ENCODE measurements around the gene ADGRG6.

Gene ADGRG6

GRCh38 chr6:142386657-142387056 is 84.8 kb downstream of the ADGRG6 start:
- in situ Hi-C loops (cut with MboI; ENCODE audit: low sequenced_read_pairs) = no loop called here
- Histone ChIP-seq H3K36me3 (replicated peaks) (no peaks in the 10 kb centered on the region), H3K4me3 (no peak overlapping the region), H3K27me3 (ENCODE audit: low read depth) (no peaks in the 10 kb centered on the region), H3K4me1 (no peaks in the 10 kb centered on the region), H3K9me3 (no peaks in the 10 kb centered on the region)
- DNase-seq (ENCODE audit: low spot score in 2 of 2) = no peak

GRCh38 chr6:142387997-142388815 is 86.4 kb downstream of the ADGRG6 start:
- peak in 1 of 2 experiments; percentile 40 for DNase-seq (ENCODE audit: low spot score in 2 of 2)
- Histone ChIP-seq H3K9me3 (no peaks in the 10 kb centered on the region), H3K27me3 (ENCODE audit: low read depth) (no peaks in the 10 kb centered on the region), H3K4me1 (no peaks in the 10 kb centered on the region), H3K4me3 (no peak overlapping the region), H3K36me3 (replicated peaks) (no peaks in the 10 kb centered on the region)
- in situ Hi-C loops (cut with MboI; ENCODE audit: low sequenced_read_pairs) = no loop called here

GRCh38 chr6:142395266-142395665 is 93.5 kb downstream of the ADGRG6 start:
- no peaks in the 10 kb centered on the region for H3K27me3 ChIP-seq (ENCODE audit: low read depth)
- H3K4me1 ChIP-seq = no peaks in the 10 kb centered on the region
- in situ Hi-C loops (cut with MboI; ENCODE audit: low sequenced_read_pairs) = no loop called here
- no peak overlapping the region for H3K4me3 ChIP-seq
- no peaks in the 10 kb centered on the region for H3K9me3 ChIP-seq
- no peaks in the 10 kb centered on the region for H3K36me3 ChIP-seq (replicated peaks)
- no peak for DNase-seq (ENCODE audit: low spot score in 2 of 2)

- no peaks in the 10 kb centered on the region for H3K36me3 ChIP-seq (replicated peaks)
- in situ Hi-C loops (cut with MboI; ENCODE audit: low sequenced_read_pairs) = no loop called here
- H3K27me3 ChIP-seq (ENCODE audit: low read depth) = no peaks in the 10 kb centered on the region
- no peak for DNase-seq (ENCODE audit: low spot score in 2 of 2)
- H3K4me3 ChIP-seq = no peak overlapping the region
- H3K4me1 ChIP-seq = no peaks in the 10 kb centered on the region
- no peaks in the 10 kb centered on the region for H3K9me3 ChIP-seq
Observed at GRCh38 chr6:142395768-142396231, 94.0 kb downstream of the ADGRG6 start.

GRCh38 chr6:142398353-142398752 is 96.5 kb downstream of the ADGRG6 start:
- in situ Hi-C loops (cut with MboI; ENCODE audit: low sequenced_read_pairs) = no loop called here
- H3K27me3 ChIP-seq (ENCODE audit: low read depth) = no peaks in the 10 kb centered on the region
- DNase-seq (ENCODE audit: low spot score in 2 of 2) = no peak
- no peaks in the 10 kb centered on the region for H3K36me3 ChIP-seq (replicated peaks)
- no peak overlapping the region for H3K4me3 ChIP-seq
- no peaks in the 10 kb centered on the region for H3K4me1 ChIP-seq
- H3K9me3 ChIP-seq = no peaks in the 10 kb centered on the region

- H3K9me3 ChIP-seq = no peaks in the 10 kb centered on the region
- H3K4me1 ChIP-seq = no peaks in the 10 kb centered on the region
- no peak for DNase-seq (ENCODE audit: low spot score in 2 of 2)
- no peaks in the 10 kb centered on the region for H3K36me3 ChIP-seq (replicated peaks)
- in situ Hi-C loops (cut with MboI; ENCODE audit: low sequenced_read_pairs) = no loop called here
- H3K27me3 ChIP-seq (ENCODE audit: low read depth) = no peaks in the 10 kb centered on the region
- no peak overlapping the region for H3K4me3 ChIP-seq
Observed at GRCh38 chr6:142399739-142400138, 97.9 kb downstream of the ADGRG6 start.

GRCh38 chr6:142400495-142400894 is 98.7 kb downstream of the ADGRG6 start:
- no peaks in the 10 kb centered on the region for H3K27me3 ChIP-seq (ENCODE audit: low read depth)
- DNase-seq (ENCODE audit: low spot score in 2 of 2) = peak in 1 of 2 experiments; percentile 16
- H3K36me3 ChIP-seq (replicated peaks) = no peaks in the 10 kb centered on the region
- no peaks in the 10 kb centered on the region for H3K4me1 ChIP-seq
- H3K9me3 ChIP-seq = no peaks in the 10 kb centered on the region
- in situ Hi-C loops (cut with MboI; ENCODE audit: low sequenced_read_pairs) = no loop called here
- no peak overlapping the region for H3K4me3 ChIP-seq

- Histone ChIP-seq H3K27me3 (ENCODE audit: low read depth) (no peaks in the 10 kb centered on the region), H3K4me3 (no peak overlapping the region), H3K4me1 (no peaks in the 10 kb centered on the region), H3K36me3 (replicated peaks) (no peaks in the 10 kb centered on the region), H3K9me3 (no peaks in the 10 kb centered on the region)
- in situ Hi-C loops (cut with MboI; ENCODE audit: low sequenced_read_pairs) = no loop called here
- DNase-seq (ENCODE audit: low spot score in 2 of 2) = no peak
Observed at GRCh38 chr6:142401838-142402237, 100.0 kb downstream of the ADGRG6 start.

GRCh38 chr6:142404751-142405150 is 102.9 kb downstream of the ADGRG6 start:
- in situ Hi-C loops (cut with MboI; ENCODE audit: low sequenced_read_pairs) = no loop called here
- no peaks in the 10 kb centered on the region for H3K9me3 ChIP-seq
- no peaks in the 10 kb centered on the region for H3K4me1 ChIP-seq

GRCh38 chr6:142406131-142406530 is 104.3 kb downstream of the ADGRG6 start:
- Histone ChIP-seq H3K4me1 (no peaks in the 10 kb centered on the region), H3K27me3 (ENCODE audit: low read depth) (no peaks in the 10 kb centered on the region), H3K4me3 (no peak overlapping the region), H3K9me3 (no peaks in the 10 kb centered on the region), H3K36me3 (replicated peaks) (no peaks in the 10 kb centered on the region)
- in situ Hi-C loops (cut with MboI; ENCODE audit: low sequenced_read_pairs) = no loop called here
- no peak for DNase-seq (ENCODE audit: low spot score in 2 of 2)

More at GRCh38 chr6:142404751-142405150, 102.9 kb downstream of the ADGRG6 start:
- Histone ChIP-seq H3K36me3 (replicated peaks) (no peaks in the 10 kb centered on the region), H3K4me3 (no peak overlapping the region), H3K27me3 (ENCODE audit: low read depth) (no peaks in the 10 kb centered on the region)
- no peak for DNase-seq (ENCODE audit: low spot score in 2 of 2)

GRCh38 chr6:142407685-142408273 is 106.0 kb downstream of the ADGRG6 start:
- in situ Hi-C loops (cut with MboI; ENCODE audit: low sequenced_read_pairs) = no loop called here
- Histone ChIP-seq H3K4me1 (no peaks in the 10 kb centered on the region), H3K27me3 (ENCODE audit: low read depth) (no peaks in the 10 kb centered on the region), H3K36me3 (replicated peaks) (no peaks in the 10 kb centered on the region), H3K9me3 (no peaks in the 10 kb centered on the region), H3K4me3 (no peak overlapping the region)
- DNase-seq (ENCODE audit: low spot score in 2 of 2) = no peak

GRCh38 chr6:142408409-142408808 is 106.6 kb downstream of the ADGRG6 start:
- DNase-seq (ENCODE audit: low spot score in 2 of 2) = no peak
- H3K36me3 ChIP-seq (replicated peaks) = no peaks in the 10 kb centered on the region
- in situ Hi-C loops (cut with MboI; ENCODE audit: low sequenced_read_pairs) = no loop called here

GRCh38 chr6:142409794-142410193 is 108.0 kb downstream of the ADGRG6 start:
- Histone ChIP-seq H3K4me3 (no peak overlapping the region), H3K4me1 (no peaks in the 10 kb centered on the region), H3K9me3 (no peaks in the 10 kb centered on the region), H3K27me3 (ENCODE audit: low read depth) (no peaks in the 10 kb centered on the region), H3K36me3 (replicated peaks) (no peaks in the 10 kb centered on the region)
- in situ Hi-C loops (cut with MboI; ENCODE audit: low sequenced_read_pairs) = no loop called here
- no peak for DNase-seq (ENCODE audit: low spot score in 2 of 2)

More at GRCh38 chr6:142408409-142408808, 106.6 kb downstream of the ADGRG6 start:
- Histone ChIP-seq H3K4me3 (no peak overlapping the region), H3K27me3 (ENCODE audit: low read depth) (no peaks in the 10 kb centered on the region), H3K4me1 (no peaks in the 10 kb centered on the region), H3K9me3 (no peaks in the 10 kb centered on the region)

GRCh38 chr6:142411145-142411544 is 109.3 kb downstream of the ADGRG6 start:
- in situ Hi-C loops (cut with MboI; ENCODE audit: low sequenced_read_pairs) = no loop called here
- Histone ChIP-seq H3K4me3 (no peak overlapping the region), H3K27me3 (ENCODE audit: low read depth) (no peaks in the 10 kb centered on the region), H3K4me1 (peaks cover 6% of the 10 kb centered on the region), H3K36me3 (replicated peaks) (no peaks in the 10 kb centered on the region), H3K9me3 (no peaks in the 10 kb centered on the region)
- DNase-seq (ENCODE audit: low spot score in 2 of 2) = no peak

All from HAP-1 (cell line).